OCI-LY7 (cell line): Measurements from ENCODE around the gene FASTK. TPM values are rescaled to one million over a fixed set of nuclear protein-coding genes. Genes with fewer than 3 reads are reported as not detected.

Source experiments
- BruUV-seq: library from RNA; stranded (reverse); fragments of 400-500 nt; replicated peaks from 2 replicates; lab custom pipeline; 2021; lab: Mats Ljungman, UMichigan
- CTCF ChIA-PET: fragments of 300-600 bp; sonication (Branson Sonifier 250); formaldehyde crosslinking; loops from one replicate; lab custom pipeline; 2022; ENCODE audit warnings: antibody characterized with exemption; ENCODE audit not compliant: unreplicated experiment; lab: Charles Lee
- POLR2A ChIA-PET: fragments of 300-600 bp; sonication (Branson Sonifier 250); formaldehyde crosslinking; loops from one replicate; lab custom pipeline; 2022; ENCODE audit warnings: antibody characterized with exemption; lab: Charles Lee
- DNase-seq: peaks from one replicate; pipeline ENCODE4 v3.0.0-alpha.2; 2015; ENCODE audit warnings: low spot score
- H2AFZ ChIP-seq: fragments of 200-600 bp; sonication (generic), shearing (Covaris generic); 2 replicates; pipeline ENCODE4 v1.6.1; 2014; ENCODE audit warnings: mild to moderate bottlenecking, antibody characterized with exemption, low read length, moderate library complexity
- H3K27ac ChIP-seq: fragments of 200-600 bp; sonication (generic); 2 replicates; pipeline ENCODE4 v1.5.1; 2014; ENCODE audit warnings: mixed run types, low read depth, mild to moderate bottlenecking, moderate library complexity, low read length, inconsistent platforms; ENCODE audit not compliant: poor library complexity, severe bottlenecking
- H3K36me3 ChIP-seq: fragments of 200-600 bp; sonication (generic); 2 replicates; pipeline ENCODE4 v1.6.1; 2014; ENCODE audit warnings: mild to moderate bottlenecking, antibody characterized with exemption, low read length, moderate library complexity, mixed read lengths; ENCODE audit not compliant: insufficient read depth
- H3K4me1 ChIP-seq: fragments of 200-600 bp; sonication (generic); 2 replicates; pipeline ENCODE4 v1.5.1; 2014; ENCODE audit warnings: mild to moderate bottlenecking, low read length; ENCODE audit not compliant: insufficient read depth, poor library complexity, severe bottlenecking
- H3K4me2 ChIP-seq: fragments of 200-600 bp; sonication (generic); 2 replicates; pipeline ENCODE4 v1.6.1; 2014; ENCODE audit warnings: mild to moderate bottlenecking, low read length
- H3K4me3 ChIP-seq: fragments of 200-600 bp; sonication (generic); 2 replicates; pipeline ENCODE4 v1.5.1; 2014; ENCODE audit warnings: mild to moderate bottlenecking, low read depth, low read length; ENCODE audit not compliant: poor library complexity, severe bottlenecking
- H3K79me2 ChIP-seq: fragments of 200-600 bp; sonication (generic); 2 replicates; pipeline ENCODE4 v1.6.1; 2016; ENCODE audit warnings: low read depth, mild to moderate bottlenecking, low read length, moderate library complexity, mixed read lengths; ENCODE audit not compliant: insufficient read depth
- H3K9me2 ChIP-seq: fragments of 200-600 bp; sonication (generic); 2 replicates; pipeline ENCODE4 v1.6.1; 2016; ENCODE audit warnings: mild to moderate bottlenecking, low read length, mixed read lengths; ENCODE audit not compliant: insufficient read depth
- H3K9me3 ChIP-seq: fragments of 200-600 bp; sonication (generic); 2 replicates; pipeline ENCODE4 v1.6.1; 2014; ENCODE audit warnings: mild to moderate bottlenecking, mixed run types, low read length, mixed read lengths
- H4K20me1 ChIP-seq: fragments of 200-600 bp; sonication (generic); 2 replicates; pipeline ENCODE4 v1.6.1; 2014; ENCODE audit warnings: mild to moderate bottlenecking, antibody characterized with exemption, low read length, moderate library complexity, mixed read lengths; ENCODE audit not compliant: insufficient read depth
- EZH2phosphoT487 ChIP-seq: fragments of 200-600 bp; sonication (generic); IDR thresholded peaks from 2 replicates; pipeline ENCODE4 v1.6.1; 2018; ENCODE audit warnings: low read depth, borderline replicate concordance, mild to moderate bottlenecking, mixed run types, antibody characterized with exemption, low read length, moderate library complexity, mixed read lengths
- intact Hi-C: fragments of 100-400 bp; cut with micrococcal nuclease; formaldehyde crosslinking; loops from one replicate; pipeline ENCODE4 v1.10.0; 2022; ENCODE audit not compliant: unreplicated experiment
- total RNA-seq, 2 experiments: library from RNA; depleted of rRNA in 1 of 2; stranded (reverse); fragments of >200 nt in 1 of 2; shearing (Covaris generic) in 1 of 2; gene quantifications; 2 replicates each; pipeline ENCODE4 v1.2.3, GENCODE V29; 2014 to 2022
- TF ChIP-seq, protein P1 (sequence below): fragments of 200-600 bp; sonication (generic); conservative IDR thresholded peaks from 2 replicates; pipeline ENCODE4 v1.5.1; 2014; ENCODE audit warnings: mild to moderate bottlenecking, antibody characterized with exemption, low read length, moderate library complexity, mixed read lengths

FASTK gene
- total RNA-seq, 2 experiments from 2014 or later = 90.5 to 118 TPM

DNA sequence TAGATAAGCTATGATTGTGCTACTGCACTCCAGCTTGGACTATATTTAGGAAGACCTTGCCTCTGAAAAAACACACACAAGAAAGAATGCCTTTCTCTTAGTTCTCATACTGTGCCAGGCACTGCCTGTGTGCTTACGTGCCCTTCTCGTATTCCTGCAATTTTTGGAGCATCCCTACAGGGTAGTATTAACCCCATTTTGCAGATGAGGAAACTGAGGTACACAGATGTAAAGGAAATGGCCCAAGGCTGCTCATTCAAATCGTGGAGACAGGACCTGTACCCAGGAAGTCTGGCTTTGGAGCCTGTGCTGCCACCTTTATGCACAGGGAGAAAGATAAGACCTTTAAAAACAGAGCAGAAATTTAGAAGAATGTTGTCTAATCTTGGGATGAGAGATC is 22.4 kb upstream of the FASTK start:
- ChIA-PET CTCF (no interaction called here), POLR2A (interaction anchor here (0.5 kb wide), 1 partner anchor 8 kb away, joined by 5 read pairs; no protein-coding TSS in a partner anchor)
- DNase-seq = no peak
- H3K4me3 ChIP-seq = no peak overlapping the region
- no peaks in the 10 kb centered on the region; the same call in 1 of the 2 replicates for H4K20me1 ChIP-seq
- no TSS peak for BruUV-seq
- intact Hi-C loops = no loop called here
- H3K4me2 ChIP-seq = no peak overlapping the region
- TF ChIP-seq EZH2phosphoT487 = no peak
- TF ChIP-seq, protein P1, sequence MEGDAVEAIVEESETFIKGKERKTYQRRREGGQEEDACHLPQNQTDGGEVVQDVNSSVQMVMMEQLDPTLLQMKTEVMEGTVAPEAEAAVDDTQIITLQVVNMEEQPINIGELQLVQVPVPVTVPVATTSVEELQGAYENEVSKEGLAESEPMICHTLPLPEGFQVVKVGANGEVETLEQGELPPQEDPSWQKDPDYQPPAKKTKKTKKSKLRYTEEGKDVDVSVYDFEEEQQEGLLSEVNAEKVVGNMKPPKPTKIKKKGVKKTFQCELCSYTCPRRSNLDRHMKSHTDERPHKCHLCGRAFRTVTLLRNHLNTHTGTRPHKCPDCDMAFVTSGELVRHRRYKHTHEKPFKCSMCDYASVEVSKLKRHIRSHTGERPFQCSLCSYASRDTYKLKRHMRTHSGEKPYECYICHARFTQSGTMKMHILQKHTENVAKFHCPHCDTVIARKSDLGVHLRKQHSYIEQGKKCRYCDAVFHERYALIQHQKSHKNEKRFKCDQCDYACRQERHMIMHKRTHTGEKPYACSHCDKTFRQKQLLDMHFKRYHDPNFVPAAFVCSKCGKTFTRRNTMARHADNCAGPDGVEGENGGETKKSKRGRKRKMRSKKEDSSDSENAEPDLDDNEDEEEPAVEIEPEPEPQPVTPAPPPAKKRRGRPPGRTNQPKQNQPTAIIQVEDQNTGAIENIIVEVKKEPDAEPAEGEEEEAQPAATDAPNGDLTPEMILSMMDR = no peak
- H3K9me2 ChIP-seq = no peaks in the 10 kb centered on the region
- no peaks in the 10 kb centered on the region for H3K36me3 ChIP-seq
- no peaks in the 10 kb centered on the region for H3K4me1 ChIP-seq
- no peaks in the 10 kb centered on the region for H3K79me2 ChIP-seq
- H3K9me3 ChIP-seq = no peaks in the 10 kb centered on the region
- no peak overlapping the region for H2AFZ ChIP-seq
- no peak overlapping the region for H3K27ac ChIP-seq

DNA sequence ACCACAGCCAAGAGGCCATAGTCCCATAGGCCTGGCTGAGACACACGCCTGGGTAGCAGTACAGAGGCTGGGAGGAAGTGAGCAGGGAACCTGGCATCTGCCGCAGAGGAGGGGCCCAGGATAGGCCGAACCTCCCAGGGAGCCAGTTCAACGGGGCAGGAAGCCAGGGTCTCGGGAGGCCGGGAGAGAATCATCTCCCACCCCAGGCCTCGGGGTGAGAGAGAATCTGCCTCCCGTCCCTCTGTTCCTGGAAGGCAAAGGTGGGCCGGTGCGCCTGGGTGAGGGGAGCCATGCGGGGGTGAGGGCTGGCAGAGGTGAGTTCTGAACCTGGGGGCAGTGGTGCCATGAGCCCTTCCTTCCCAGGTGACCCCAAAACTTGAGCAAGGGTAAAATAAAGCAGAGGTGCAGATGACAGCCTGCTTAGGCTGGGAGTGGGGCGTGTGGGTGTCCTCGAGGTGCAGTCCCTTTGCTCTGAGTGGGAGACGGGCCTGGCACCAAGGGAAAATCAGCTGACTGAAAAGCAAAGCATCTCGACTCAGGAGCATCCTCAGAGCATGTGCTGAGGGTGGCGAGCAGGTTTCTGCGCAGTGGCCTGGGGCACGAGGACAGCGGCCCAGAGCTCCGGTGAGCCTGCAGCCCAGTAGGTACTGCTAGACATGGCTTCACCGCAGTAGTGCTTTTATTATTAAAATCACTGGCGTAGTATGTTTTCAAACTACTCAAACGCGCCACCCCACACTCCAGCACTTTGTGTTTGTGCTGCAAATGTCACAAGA is 21.2 kb upstream of the FASTK start:
- CTCF ChIA-PET = no interaction called here
- Histone ChIP-seq H4K20me1 (no peaks in the 10 kb centered on the region; the same call in 1 of the 2 replicates), H2AFZ (no peak overlapping the region), H3K9me2 (no peaks in the 10 kb centered on the region), H3K36me3 (no peaks in the 10 kb centered on the region), H3K4me3 (no peak overlapping the region), H3K9me3 (no peaks in the 10 kb centered on the region), H3K79me2 (no peaks in the 10 kb centered on the region), H3K27ac (no peak overlapping the region), H3K4me2 (no peak overlapping the region), H3K4me1 (peaks cover 3% of the 10 kb centered on the region)
- POLR2A ChIA-PET = no interaction called here
- intact Hi-C loops = no loop called here
- no TSS peak for BruUV-seq
- no peak for DNase-seq
- no peak for TF ChIP-seq EZH2phosphoT487
- TF ChIP-seq, protein P1 = no peak

DNA sequence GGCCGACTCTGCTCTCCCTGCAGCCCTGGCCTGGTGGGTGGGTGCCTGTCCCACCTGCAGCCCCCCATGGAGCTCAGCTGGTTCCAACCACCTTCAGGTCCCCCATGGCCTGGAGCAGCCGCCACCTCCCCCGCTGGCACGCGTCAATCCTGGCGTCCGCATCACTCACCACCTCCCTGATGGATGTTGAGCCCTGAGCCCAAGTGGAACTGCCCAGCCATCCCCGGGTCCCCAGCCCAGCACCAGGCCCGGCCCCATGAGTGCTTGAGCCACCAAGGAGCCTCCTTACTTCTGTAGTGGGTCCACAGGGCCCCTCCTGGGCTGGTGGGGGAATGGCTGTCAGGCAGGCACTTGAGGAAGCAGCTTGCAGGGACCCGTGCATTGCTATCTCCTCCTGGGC is 20.3 kb upstream of the FASTK start:
- Histone ChIP-seq H2AFZ (no peak overlapping the region), H3K4me2 (no peak overlapping the region), H3K27ac (no peak overlapping the region), H3K36me3 (no peaks in the 10 kb centered on the region), H3K9me3 (no peaks in the 10 kb centered on the region), H3K9me2 (no peaks in the 10 kb centered on the region), H3K4me1 (peaks cover 3% of the 10 kb centered on the region), H3K4me3 (no peak overlapping the region), H4K20me1 (no peaks in the 10 kb centered on the region; the same call in 1 of the 2 replicates), H3K79me2 (no peaks in the 10 kb centered on the region)
- no peak for TF ChIP-seq EZH2phosphoT487
- TF ChIP-seq, protein P1 = no peak
- intact Hi-C loops = no loop called here
- POLR2A ChIA-PET = no interaction called here
- no TSS peak for BruUV-seq
- no peak for DNase-seq
- CTCF ChIA-PET = no interaction called here
